GM12878 (cell line): ENCODE data around the gene RALGPS2. TPM values are rescaled to one million over a fixed set of nuclear protein-coding genes. Genes with fewer than 3 reads are reported as not detected.

Source experiments
- ATAC-seq: fragments of 200-7000 bp; cut with Tn5 transposase; 3 replicates; pipeline ENCODE4 v1.9.1; 2020; ENCODE audit warnings: mild to moderate bottlenecking, moderate library complexity
- BruUV-seq: library from RNA; stranded (reverse); fragments of 400-500 nt; replicated peaks from 2 replicates; lab custom pipeline; 2021; lab: Mats Ljungman, UMichigan
- CTCF ChIA-PET: fragments of 300-600 bp; sonication (Branson Sonifier 250); formaldehyde crosslinking; extraction: SDS; loops from one replicate; lab custom pipeline; 2021; ENCODE audit warnings: inconsistent platforms; lab: Yijun Ruan, JAX
- POLR2A ChIA-PET: fragments of 350-600 bp; formaldehyde crosslinking; extraction: SDS; loops from one replicate; lab custom pipeline; 2021; ENCODE audit warnings: inconsistent platforms; lab: Charles Lee
- RAD21 ChIA-PET: fragments of 300-600 bp; sonication (Branson Sonifier 250); formaldehyde crosslinking; loops from one replicate; lab custom pipeline; 2023; ENCODE audit warnings: antibody characterized with exemption; ENCODE audit not compliant: unreplicated experiment; lab: Charles Lee
- SMC1A ChIA-PET: fragments of 300-600 bp; sonication (Branson Sonifier 250); formaldehyde crosslinking; loops from one replicate; lab custom pipeline; 2023; ENCODE audit not compliant: unreplicated experiment, uncharacterized antibody; lab: Charles Lee
- DNase-seq: peaks from one replicate; pipeline ENCODE4 v3.0.0-alpha.2; 2011; ENCODE audit warnings: low read depth, low spot score
- FAIRE-seq: peaks from 3 replicates; lab custom pipeline; 2011; peaks lifted over from hg19 to GRCh38; lab: Jason Lieb, UNC
- H2AFZ ChIP-seq: 2 replicates; pipeline ENCODE4 v1.6.0; 2011; ENCODE audit warnings: low read depth, low read length, control low read depth; ENCODE audit not compliant: control insufficient read depth
- H3K27ac ChIP-seq: 2 replicates; pipeline ENCODE4 v1.5.1; 2011; ENCODE audit warnings: control low read depth; ENCODE audit not compliant: control insufficient read depth, insufficient read depth
- H3K27me3 ChIP-seq, 2 experiments: replicated peaks in 1 of 2; 2 replicates each; pipeline versions ENCODE4 v1.6.0 to v1.6.1; 2011; ENCODE audit warnings: low read length in 1 of 2; ENCODE audit not compliant: control insufficient read depth in 2 of 2, insufficient read depth in 2 of 2
- H3K36me3 ChIP-seq, 2 experiments: 2 replicates each; pipeline ENCODE4 v1.5.1; 2011; ENCODE audit warnings: low read length in 1 of 2; ENCODE audit not compliant: control insufficient read depth in 2 of 2, insufficient read depth in 2 of 2
- H3K4me1 ChIP-seq: 2 replicates; pipeline ENCODE4 v1.6.1; 2011; ENCODE audit warnings: mild to moderate bottlenecking, low read length, moderate library complexity, mixed read lengths; ENCODE audit not compliant: control insufficient read depth, insufficient read depth
- H3K4me2 ChIP-seq: 2 replicates; pipeline ENCODE4 v1.6.0; 2011; ENCODE audit warnings: control low read depth; ENCODE audit not compliant: control insufficient read depth, insufficient read depth
- H3K4me3 ChIP-seq: fragments of 200-600 bp; sonication (generic); 2 replicates; pipeline ENCODE4 v1.5.1; 2016
- H3K79me2 ChIP-seq: 2 replicates; pipeline ENCODE4 v1.6.0; 2011; ENCODE audit warnings: low read length; ENCODE audit not compliant: control insufficient read depth, insufficient read depth
- H3K9ac ChIP-seq: 2 replicates; pipeline ENCODE4 v1.8.0; 2011; ENCODE audit warnings: low read length, control low read depth, mixed read lengths; ENCODE audit not compliant: control insufficient read depth, insufficient read depth
- H3K9me3 ChIP-seq: replicated peaks from 3 replicates; pipeline ENCODE4 v1.5.1; 2011; ENCODE audit warnings: mild to moderate bottlenecking, low read length; ENCODE audit not compliant: control insufficient read depth, insufficient read depth
- H4K20me1 ChIP-seq: 2 replicates; pipeline ENCODE4 v1.6.0; 2011; ENCODE audit not compliant: control insufficient read depth, insufficient read depth
- ASH2L ChIP-seq: fragments of 300-600, 200-600 bp; sonication (generic); IDR thresholded peaks from 2 replicates; pipeline ENCODE4 v1.6.1; 2017; ENCODE audit warnings: low read depth, mild to moderate bottlenecking, borderline replicate concordance
- CHD2 ChIP-seq: IDR thresholded peaks from 2 replicates; pipeline ENCODE4 v1.6.1; 2011; ENCODE audit warnings: low read depth, low read length, improper control_type of control experiment, borderline replicate concordance
- IRF5 ChIP-seq: fragments of 450-650 bp; IDR thresholded peaks from 2 replicates; pipeline ENCODE4 v1.6.1; 2017; ENCODE audit warnings: borderline replicate concordance
- POLR2AphosphoS2 ChIP-seq: IDR thresholded peaks from 2 replicates; pipeline ENCODE4 v1.6.1; 2011; ENCODE audit warnings: low read depth, mild to moderate bottlenecking, low read length, improper control_type of control experiment, moderate library complexity
- POLR2AphosphoS5 ChIP-seq: IDR thresholded peaks from 2 replicates; pipeline ENCODE4 v1.6.1; 2011; ENCODE audit warnings: mild to moderate bottlenecking, low read length, inconsistent platforms
- RELA ChIP-seq: fragments of 450-650 bp; IDR thresholded peaks from 2 replicates; pipeline ENCODE4 v1.8.0; 2014; ENCODE audit warnings: borderline replicate concordance; ENCODE audit not compliant: partially characterized antibody
- SIX5 ChIP-seq: IDR thresholded peaks from 2 replicates; pipeline ENCODE4 v1.6.1; 2011; ENCODE audit warnings: mild to moderate bottlenecking, low read depth, low read length, moderate library complexity; ENCODE audit not compliant: severe bottlenecking
- SMC3 ChIP-seq: IDR thresholded peaks from 2 replicates; pipeline ENCODE4 v1.6.1; 2011; ENCODE audit warnings: low read length, improper control_type of control experiment, borderline replicate concordance
- SPI1 ChIP-seq: IDR thresholded peaks from 2 replicates; pipeline ENCODE4 v1.6.1; 2011; ENCODE audit warnings: low read depth, mild to moderate bottlenecking, low read length, moderate library complexity, borderline replicate concordance; ENCODE audit not compliant: insufficient read depth
- STAT3 ChIP-seq: IDR thresholded peaks from 2 replicates; pipeline ENCODE4 v1.6.1; 2011; ENCODE audit warnings: low read depth, low read length, improper control_type of control experiment
- TCF12 ChIP-seq: IDR thresholded peaks from 2 replicates; pipeline ENCODE4 v1.6.1; 2011; ENCODE audit warnings: low read depth, mild to moderate bottlenecking, low read length
- TCF3 ChIP-seq: IDR thresholded peaks from 2 replicates; pipeline ENCODE4 v1.6.1; 2012; ENCODE audit warnings: low read depth, mild to moderate bottlenecking, low read length, borderline replicate concordance; ENCODE audit not compliant: insufficient read depth
- ZNF217 ChIP-seq: fragments of 450-650 bp; IDR thresholded peaks from 2 replicates; pipeline ENCODE4 v1.6.1; 2017; ENCODE audit warnings: antibody characterized with exemption, mild to moderate bottlenecking
- ZNF384 ChIP-seq: IDR thresholded peaks from 2 replicates; pipeline ENCODE4 v1.6.1; 2012; ENCODE audit warnings: low read depth, mild to moderate bottlenecking, low read length, improper control_type of control experiment, borderline replicate concordance
- ZSCAN29 ChIP-seq: fragments of 450-650 bp; IDR thresholded peaks from 2 replicates; pipeline ENCODE4 v1.6.1; 2017; ENCODE audit warnings: mild to moderate bottlenecking, moderate library complexity
- WGBS: methylation state at CpG from one replicate; pipeline ENCODE4 v1.1.6; 2016; ENCODE audit warnings: low lambda C conversion rate; ENCODE audit not compliant: insufficient replicate concordance, insufficient coverage; ENCODE audit errors: missing lambda C conversion rate; 5-methylcytosine and 5-hydroxymethylcytosine counted together
- in situ Hi-C: fragments of 300-500 bp; cut with MboI; formaldehyde crosslinking; loops from 9 replicates; pipeline ENCODE4 v1.14.3; 2018; ENCODE audit warnings: mixed read lengths
- intact Hi-C: fragments of 100-400 bp; cut with micrococcal nuclease; formaldehyde crosslinking; loops from one replicate; pipeline ENCODE4 v1.14.2; 2022; ENCODE audit not compliant: unreplicated experiment
- polyA plus RNA-seq, 11 experiments: library from polyadenylated mRNA; depleted of rRNA in 4 of 11; unstranded in 6 of 11; stranded (reverse) in 5 of 11; fragments of >200 nt; fragmentation: Nextera tagmentation in 4 of 11; fragmentation: Illumina TruSeq in 1 of 11; extraction: Ambion mirVana in 4 of 11; extraction: Trizol in 1 of 11; gene quantifications; 1 replicate in 1 of 11; 2 replicates in 10 of 11; pipeline versions ENCODE4 v1.2.1 to v1.2.3, GENCODE V29; 2011 to 2016; ENCODE audit warnings: inconsistent platforms in 2 of 11, missing spikeins in 2 of 11, low read depth in 1 of 11
- total RNA-seq, 4 experiments: library from RNA; depleted of rRNA in 3 of 4; stranded (reverse); fragments of >200 nt in 3 of 4; fragmentation: Illumina TruSeq in 1 of 4; extraction: Trizol in 1 of 4; gene quantifications; 2 replicates each; pipeline versions ENCODE4 v1.2.1 to v1.2.3, GENCODE V29; 2013 to 2021
- TF ChIP-seq, protein P1 (sequence below): fragments of 450-650 bp; IDR thresholded peaks from 2 replicates; pipeline ENCODE4 v1.6.1; 2017; ENCODE audit warnings: mild to moderate bottlenecking
- TF ChIP-seq, protein P2 (sequence below): IDR thresholded peaks from 2 replicates; pipeline ENCODE4 v1.6.1; 2012; ENCODE audit warnings: low read depth, low read length, improper control_type of control experiment

RALGPS2 gene
- total and polyA plus RNA-seq, 10 of the 15 experiments (the other 5 are each of a cell fraction or from before 2014, with no cell fraction given): 0.08 to 3.7 (median 0.50) TPM

GRCh38 chr1:178739285-178740045 is 14.4 kb downstream of the RALGPS2 start:
- 68% methylated on average over 4 of the region's 4 CpGs for WGBS
- ATAC-seq (no peak), FAIRE-seq (no peak)
- intact Hi-C loops: no loop called here
- in situ Hi-C loops: no loop called here
- no peaks in the 10 kb centered on the region for H3K27me3 ChIP-seq
- H3K9me3 ChIP-seq: no peaks in the 10 kb centered on the region
- no peak overlapping the region for H2AFZ ChIP-seq
- no peaks in the 10 kb centered on the region; a peak in 1 of 4 replicates for H3K36me3 ChIP-seq
- no peaks in the 10 kb centered on the region for H4K20me1 ChIP-seq
- no peaks in the 10 kb centered on the region for H3K4me1 ChIP-seq
- H3K4me3 ChIP-seq: no peak overlapping the region
- H3K79me2 ChIP-seq: no peaks in the 10 kb centered on the region
- ChIA-PET RAD21 (no interaction called here), POLR2A (no interaction called here), SMC1A (interaction anchor here (1.2 to 1.5 kb wide), 3 partner anchors 12 to 195 kb away, joined by 3 to 4 read pairs (median 4); no protein-coding TSS in a partner anchor), CTCF (interaction anchor here (0.6 to 1.7 kb wide), 4 partner anchors 11 to 263 kb away, joined by 3 to 6 read pairs (median 4); no protein-coding TSS in a partner anchor)
- no peak overlapping the region for H3K4me2 ChIP-seq
- BruUV-seq: no TSS peak
- TF ChIP-seq TCF3: no peak
- no peak for TF ChIP-seq IRF5
- TF ChIP-seq POLR2AphosphoS5: no peak
- no peak for TF ChIP-seq TCF12
- no peak for TF ChIP-seq SMC3
- TF ChIP-seq ZNF217: no peak
- TF ChIP-seq ASH2L: no peak
- TF ChIP-seq POLR2AphosphoS2: no peak
- no peak for TF ChIP-seq SPI1
- TF ChIP-seq, protein P1, sequence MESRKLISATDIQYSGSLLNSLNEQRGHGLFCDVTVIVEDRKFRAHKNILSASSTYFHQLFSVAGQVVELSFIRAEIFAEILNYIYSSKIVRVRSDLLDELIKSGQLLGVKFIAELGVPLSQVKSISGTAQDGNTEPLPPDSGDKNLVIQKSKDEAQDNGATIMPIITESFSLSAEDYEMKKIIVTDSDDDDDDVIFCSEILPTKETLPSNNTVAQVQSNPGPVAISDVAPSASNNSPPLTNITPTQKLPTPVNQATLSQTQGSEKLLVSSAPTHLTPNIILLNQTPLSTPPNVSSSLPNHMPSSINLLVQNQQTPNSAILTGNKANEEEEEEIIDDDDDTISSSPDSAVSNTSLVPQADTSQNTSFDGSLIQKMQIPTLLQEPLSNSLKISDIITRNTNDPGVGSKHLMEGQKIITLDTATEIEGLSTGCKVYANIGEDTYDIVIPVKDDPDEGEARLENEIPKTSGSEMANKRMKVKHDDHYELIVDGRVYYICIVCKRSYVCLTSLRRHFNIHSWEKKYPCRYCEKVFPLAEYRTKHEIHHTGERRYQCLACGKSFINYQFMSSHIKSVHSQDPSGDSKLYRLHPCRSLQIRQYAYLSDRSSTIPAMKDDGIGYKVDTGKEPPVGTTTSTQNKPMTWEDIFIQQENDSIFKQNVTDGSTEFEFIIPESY: no peak
- TF ChIP-seq, protein P2, sequence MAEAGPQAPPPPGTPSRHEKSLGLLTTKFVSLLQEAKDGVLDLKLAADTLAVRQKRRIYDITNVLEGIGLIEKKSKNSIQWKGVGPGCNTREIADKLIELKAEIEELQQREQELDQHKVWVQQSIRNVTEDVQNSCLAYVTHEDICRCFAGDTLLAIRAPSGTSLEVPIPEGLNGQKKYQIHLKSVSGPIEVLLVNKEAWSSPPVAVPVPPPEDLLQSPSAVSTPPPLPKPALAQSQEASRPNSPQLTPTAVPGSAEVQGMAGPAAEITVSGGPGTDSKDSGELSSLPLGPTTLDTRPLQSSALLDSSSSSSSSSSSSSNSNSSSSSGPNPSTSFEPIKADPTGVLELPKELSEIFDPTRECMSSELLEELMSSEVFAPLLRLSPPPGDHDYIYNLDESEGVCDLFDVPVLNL: no peak
- TF ChIP-seq ZNF384: no peak
- TF ChIP-seq SIX5: no peak
- no peak for TF ChIP-seq STAT3
- no peak for TF ChIP-seq CHD2
- TF ChIP-seq ZSCAN29: no peak
- no peak for TF ChIP-seq RELA
- TF ChIP-seq, all 136 proteins: peak for 0
- no peak overlapping the region for H3K9ac ChIP-seq
- H3K27ac ChIP-seq: no peak overlapping the region
- DNase-seq: no peak
